Activated T-helper 1 cell treated with anti-CD3 and anti-CD28 coated beads, Interleukin-2, amount 50 U/mL, for 16 hours (primary cell): ENCODE data around the gene CBX5.
"Not testable (repeated sequence)": the region's sequence is repeated elsewhere in the genome, so short reads cannot be mapped to it uniquely, and the experiment has no call there.

Experiments used
- DNase-seq, 2 donors: peaks; one replicate each; pipeline ENCODE4 v3.0.0-alpha.2; 2020; ENCODE audit warnings: low read depth in 1 of 2, low spot score in 1 of 2

CBX5 gene

DNA sequence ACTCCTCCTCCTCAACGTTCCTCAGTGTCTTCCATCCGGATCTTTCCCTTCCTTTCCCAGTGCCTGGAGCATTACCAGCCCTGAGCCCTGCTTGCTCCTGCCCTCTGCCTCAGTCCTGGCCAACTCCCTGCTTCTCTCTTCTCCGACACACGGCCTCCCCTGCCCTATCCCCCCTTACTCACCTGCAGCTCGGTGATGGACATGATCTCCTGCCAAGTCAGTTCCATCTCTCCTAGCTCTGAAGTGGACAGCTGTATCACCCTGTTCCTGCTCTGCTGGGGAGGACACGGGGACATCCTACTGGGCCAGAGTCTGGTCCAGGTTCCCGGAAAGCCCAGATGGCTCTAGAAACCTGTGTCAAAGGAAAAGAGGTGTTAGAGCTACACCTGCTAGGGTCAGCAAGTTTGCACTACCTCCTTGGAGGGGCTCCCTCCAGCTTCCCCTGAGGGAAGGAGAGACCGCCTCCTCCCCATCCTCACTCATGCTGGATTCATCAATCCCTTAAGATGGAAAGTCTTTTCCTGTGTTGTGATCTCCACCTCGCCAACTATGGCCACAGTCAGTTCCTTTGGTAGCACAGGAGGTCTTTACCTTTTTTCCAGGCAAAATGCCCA lies 15.1 kb upstream of the CBX5 start:
- DNase-seq = no peak

GRCh38 chr12:54294152-54294952 lies 14.4 kb upstream of the CBX5 start:
- peak; percentile 27 for DNase-seq

DNA sequence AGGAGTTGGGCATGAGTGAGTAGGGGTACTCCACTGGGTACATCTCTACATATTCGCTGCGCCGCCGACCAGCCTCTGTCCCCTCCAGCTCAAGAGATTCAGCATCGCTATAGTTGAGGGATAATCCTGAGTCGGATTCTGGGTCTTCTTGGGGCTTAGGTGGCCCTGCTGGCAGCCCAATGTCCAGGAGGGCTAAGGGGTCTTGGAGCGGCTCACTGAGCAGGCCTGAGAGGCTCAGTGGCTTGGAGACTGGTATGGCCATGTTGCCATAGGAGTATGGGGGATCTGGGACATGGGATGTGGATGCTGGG lies 13.0 kb upstream of the CBX5 start:
- DNase-seq = no peak

DNA sequence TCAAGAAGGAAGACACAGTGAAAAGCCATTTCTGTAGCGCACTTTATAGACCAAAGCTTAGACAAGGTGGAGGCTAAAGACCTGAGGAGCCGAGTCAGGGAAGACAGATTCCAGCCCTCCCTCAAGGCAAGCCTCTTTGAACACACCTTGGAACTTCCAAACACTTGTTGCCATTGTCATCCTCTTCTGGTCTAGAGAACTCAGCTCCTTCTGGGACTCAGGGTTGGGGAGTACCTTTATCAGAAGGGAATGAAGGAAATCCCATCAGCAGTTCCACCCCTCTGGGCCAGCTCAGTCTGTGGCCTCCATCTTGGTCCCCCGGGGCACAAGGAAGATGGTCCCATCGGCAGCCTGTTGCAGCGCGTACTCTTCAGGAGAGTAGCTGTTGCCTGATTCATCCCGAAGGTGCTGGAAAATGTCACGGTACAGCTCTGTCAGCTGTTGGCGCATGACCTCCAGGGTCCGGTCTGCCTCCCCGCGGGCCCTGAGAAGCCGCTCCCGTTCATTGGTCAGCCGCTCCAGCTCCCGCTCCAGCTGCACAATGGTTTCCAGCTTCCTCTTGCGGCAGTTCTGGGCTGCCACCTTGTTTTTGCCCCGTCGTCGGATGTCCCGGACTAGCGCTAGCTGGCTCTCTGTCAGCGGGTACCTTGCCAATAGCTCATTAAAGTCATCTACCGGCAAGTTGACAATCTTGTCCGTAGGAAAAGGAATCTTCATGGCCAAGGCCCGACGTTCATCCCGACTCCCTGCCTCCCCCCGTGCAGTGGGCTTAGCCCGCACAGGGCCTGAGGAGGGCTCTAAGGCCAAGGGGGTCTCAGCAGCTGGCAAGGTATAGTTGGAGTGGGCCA lies 12.4 kb upstream of the CBX5 start:
- no peak for DNase-seq

- no peak for DNase-seq
Measured at GRCh38 chr12:54287261-54288157, 7.6 kb upstream of the CBX5 start.

- DNase-seq = no peak
Measured at GRCh38 chr12:54286042-54287030, 6.4 kb upstream of the CBX5 start.

DNA sequence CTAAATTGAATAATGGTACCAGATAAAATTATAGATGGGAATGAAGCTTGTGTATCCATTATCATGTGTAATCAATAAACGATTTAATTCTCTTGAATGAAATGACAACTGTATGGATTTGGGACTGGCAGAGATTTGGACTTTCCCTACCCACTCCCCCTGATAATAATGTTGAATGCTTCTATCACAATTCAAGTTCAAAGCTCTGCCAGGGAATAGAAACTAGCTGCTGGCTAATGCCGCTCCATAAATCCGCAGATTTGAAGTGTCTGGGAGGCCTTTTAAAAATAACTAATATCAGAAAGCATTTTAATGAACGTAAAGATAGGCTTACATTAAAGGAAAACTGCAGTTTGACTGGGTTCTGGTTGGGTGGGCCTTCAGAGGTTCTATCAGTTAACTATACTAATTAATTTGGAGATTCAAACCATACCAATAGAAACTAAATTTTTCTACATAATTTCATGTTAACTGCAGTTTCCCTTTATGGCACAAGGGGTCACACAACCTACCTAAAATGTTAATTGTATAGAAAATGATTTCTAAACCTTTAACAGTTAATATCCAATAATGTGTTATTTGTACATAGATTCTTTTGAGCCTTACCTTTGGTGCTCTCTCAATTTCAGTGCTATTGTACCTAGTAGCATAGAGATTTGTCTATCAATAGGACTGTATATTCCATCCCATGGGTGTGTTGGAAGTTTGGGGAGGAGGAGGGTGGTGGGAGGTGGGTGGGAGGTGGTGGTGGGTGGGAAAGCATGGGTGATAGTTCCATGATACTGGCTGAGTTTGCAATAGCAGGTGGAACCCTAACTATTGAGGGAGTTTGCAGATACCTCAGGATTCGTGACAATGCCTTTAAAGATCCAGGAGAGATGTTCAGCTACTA lies 5.5 kb upstream of the CBX5 start:
- DNase-seq = no peak

- not testable (repeated sequence) for DNase-seq
Measured at GRCh38 chr12:54284070-54284780, 4.3 kb upstream of the CBX5 start.

DNA sequence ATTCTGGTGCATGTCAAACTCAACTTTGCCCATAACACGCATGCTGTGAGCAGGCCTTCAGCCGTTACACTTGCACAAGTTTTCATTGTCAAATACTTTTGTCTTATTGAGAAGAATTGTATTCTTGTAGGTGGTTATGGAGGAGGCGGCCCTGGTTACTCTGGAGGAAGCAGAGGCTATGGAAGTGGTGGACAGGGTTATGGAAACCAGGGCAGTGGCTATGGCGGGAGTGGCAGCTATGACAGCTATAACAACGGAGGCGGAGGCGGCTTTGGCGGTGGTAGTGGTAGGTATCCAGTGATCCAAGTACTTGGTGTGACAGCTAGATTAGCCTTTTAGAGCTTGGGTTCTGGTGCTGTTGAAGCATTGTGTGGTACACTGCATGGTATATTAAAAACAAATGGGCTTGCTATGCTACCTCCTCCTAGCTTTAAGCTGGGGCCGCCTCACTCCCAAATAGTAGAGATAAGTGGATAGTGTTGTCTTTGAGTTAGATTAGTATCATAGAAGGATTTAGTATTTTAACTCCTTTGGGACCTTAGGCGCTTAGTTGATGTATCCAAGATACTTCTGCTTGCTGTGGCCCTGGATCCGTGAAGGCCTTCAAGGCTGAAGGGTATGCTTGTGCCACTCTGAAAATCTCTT lies 3.1 kb upstream of the CBX5 start:
- no peak for DNase-seq

- DNase-seq = not testable (repeated sequence)
Measured at GRCh38 chr12:54281694-54282093, 1.8 kb upstream of the CBX5 start.

- not testable (repeated sequence) for DNase-seq
Measured at GRCh38 chr12:54281261-54281638, 1.3 kb upstream of the CBX5 start.

GRCh38 chr12:54280468-54281260 lies 742 bp upstream of the CBX5 start, which contains the start of gene HNRNPA1:
Gene HNRNPA1 (plus strand): TSS chr12:54280726. CDS start chr12:54280808, 82 bp downstream.
- DNase-seq = peak; percentile 80 to 89

- DNase-seq = no peak
Measured at GRCh38 chr12:54279227-54279631, 693 bp downstream of the CBX5 start.

GRCh38 chr12:54277823-54278276 lies 2.1 kb downstream of the CBX5 start:
- no peak for DNase-seq

DNA sequence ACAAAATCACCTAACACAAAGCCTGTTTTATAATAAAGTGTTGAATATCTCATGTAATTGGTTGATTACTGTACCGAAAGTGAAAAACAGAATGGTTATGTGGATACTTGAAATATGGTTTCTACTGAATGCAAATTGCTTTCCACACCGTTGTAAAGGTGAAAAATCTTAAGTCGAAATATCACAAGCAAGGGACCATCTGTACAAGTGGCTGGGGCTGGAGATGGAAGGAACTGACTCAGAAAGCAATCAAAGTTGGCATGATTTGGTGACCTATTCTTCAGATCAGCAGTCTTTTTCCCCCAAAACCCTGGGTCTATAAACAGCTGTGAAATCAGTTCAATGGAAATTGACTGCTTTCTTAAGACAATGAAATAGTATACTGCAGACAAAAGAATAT lies 3.6 kb downstream of the CBX5 start:
- no peak for DNase-seq

GRCh38 chr12:54273981-54274380 lies 5.9 kb downstream of the CBX5 start:
- no peak for DNase-seq

- no peak for DNase-seq
Measured at GRCh38 chr12:54272214-54272613, 7.7 kb downstream of the CBX5 start.
